GM12891 (cell line): ENCODE measurements around the gene TCF7L1.

Source experiments
- POLR2A ChIP-seq: IDR thresholded peaks from 2 replicates; pipeline ENCODE4 v1.6.1; 2011; ENCODE audit warnings: low read depth, low read length, control low read depth
- POLR2AphosphoS5 ChIP-seq: IDR thresholded peaks from 2 replicates; pipeline ENCODE4 v1.6.1; 2011; ENCODE audit warnings: low read depth, low read length, control low read depth
- POU2F2 ChIP-seq: IDR thresholded peaks from 2 replicates; pipeline ENCODE4 v1.6.1; 2011; ENCODE audit warnings: low read depth, mild to moderate bottlenecking, control low read depth, low read length, moderate library complexity
- TAF1 ChIP-seq: IDR thresholded peaks from 2 replicates; pipeline ENCODE4 v1.6.1; 2011; ENCODE audit warnings: low read depth, low read length, control low read depth

- TF ChIP-seq POLR2A (no peak), POU2F2 (no peak), POLR2AphosphoS5 (no peak), TAF1 (no peak)
Observed at GRCh38 chr2:85168942-85169341, 35.8 kb downstream of the TCF7L1 start.
